ENCODE measurements around the gene G6PC1. TPM values are rescaled to one million over a fixed set of nuclear protein-coding genes. Genes with fewer than 3 reads are reported as not detected.
"Not testable (repeated sequence)": the region's sequence is repeated elsewhere in the genome, so short reads cannot be mapped to it uniquely, and the experiment has no call there.

Gene G6PC1
- total RNA-seq: not detected

- H3K36me3 Mint-ChIP-seq (ENCODE audit: low read depth): no peaks in the 10 kb centered on the region
- CTCF ChIA-PET: interaction anchor here (1.4 kb wide), 1 partner anchor 28 kb away, joined by 3 read pairs; no protein-coding TSS in a partner anchor
- H3K9me3 Mint-ChIP-seq: no peaks in the 10 kb centered on the region
- POLR2A ChIA-PET: no interaction called here
- DNase-seq: no peak
- no peaks in the 10 kb centered on the region for H3K4me1 Mint-ChIP-seq
- peaks cover 6% of the 10 kb centered on the region for H3K27me3 Mint-ChIP-seq
- H3K27ac Mint-ChIP-seq: no peak within 1 kb of the TSS
- no peak within 1 kb of the TSS for H3K4me3 Mint-ChIP-seq
These were observed at the start of gene G6PC1 for GRCh38 chr17:42900460-42901331. G6PC1 (plus strand) TSS chr17:42900799; CDS start chr17:42900877, 78 bp downstream.

GRCh38 chr17:42850954-42851353, 49.6 kb upstream of the G6PC1 start, which contains the start of gene AOC3:
AOC3 (plus strand) TSS chr17:42851199; CDS start chr17:42851344, 145 bp downstream.
- H3K36me3 Mint-ChIP-seq (ENCODE audit: low read depth): no peaks in the 10 kb centered on the region
- no peaks in the 10 kb centered on the region for H3K27me3 Mint-ChIP-seq
- DNase-seq: no peak
- no peak within 1 kb of the TSS for H3K27ac Mint-ChIP-seq
- POLR2A ChIA-PET: no interaction called here
- peaks cover 3% of the 10 kb centered on the region for H3K4me1 Mint-ChIP-seq
- no peak within 1 kb of the TSS for H3K4me3 Mint-ChIP-seq
- CTCF ChIA-PET: interaction anchor here (1.2 kb wide), 1 partner anchor 11 kb away, joined by 3 read pairs; no protein-coding TSS in a partner anchor
- H3K9me3 Mint-ChIP-seq: no peaks in the 10 kb centered on the region

- POLR2A ChIA-PET: not testable (repeated sequence)
These were observed 49.0 kb upstream of the G6PC1 start for GRCh38 chr17:42851371-42852240.

GRCh38 chr17:42852351-42852750, 48.2 kb upstream of the G6PC1 start:
- H3K4me1 Mint-ChIP-seq: no peaks in the 10 kb centered on the region
- H3K27ac Mint-ChIP-seq: no peak overlapping the region
- H3K36me3 Mint-ChIP-seq (ENCODE audit: low read depth): no peaks in the 10 kb centered on the region
- ChIA-PET CTCF (interaction anchor here (2.0 kb wide), 1 partner anchor 12 kb away, joined by 5 read pairs; no protein-coding TSS in a partner anchor), POLR2A (no interaction called here)
- H3K27me3 Mint-ChIP-seq: no peaks in the 10 kb centered on the region
- no peaks in the 10 kb centered on the region for H3K9me3 Mint-ChIP-seq
- no peak for DNase-seq
- H3K4me3 Mint-ChIP-seq: no peak overlapping the region

More at GRCh38 chr17:42851371-42852240, 49.0 kb upstream of the G6PC1 start:
- CTCF ChIA-PET: interaction anchor here (1.2 to 2.0 kb wide), 2 partner anchors 10 to 13 kb away, joined by 3 to 5 read pairs; no protein-coding TSS in a partner anchor
- not testable (repeated sequence) for DNase-seq; H3K27ac Mint-ChIP-seq; H3K9me3 Mint-ChIP-seq; H3K4me3 Mint-ChIP-seq; H3K36me3 Mint-ChIP-seq (ENCODE audit: low read depth); H3K4me1 Mint-ChIP-seq; H3K27me3 Mint-ChIP-seq

GRCh38 chr17:42853004-42853403, 47.6 kb upstream of the G6PC1 start:
- DNase-seq: no peak
- no peak overlapping the region for H3K4me3 Mint-ChIP-seq
- no peaks in the 10 kb centered on the region for H3K36me3 Mint-ChIP-seq (ENCODE audit: low read depth)
- no peak overlapping the region for H3K27ac Mint-ChIP-seq
- H3K9me3 Mint-ChIP-seq: no peaks in the 10 kb centered on the region
- CTCF ChIA-PET: interaction anchor here (2.0 kb wide), 1 partner anchor 12 kb away, joined by 5 read pairs; no protein-coding TSS in a partner anchor
- POLR2A ChIA-PET: no interaction called here
- no peaks in the 10 kb centered on the region for H3K27me3 Mint-ChIP-seq
- H3K4me1 Mint-ChIP-seq: no peaks in the 10 kb centered on the region

- Mint-ChIP-seq H3K27ac (no peak overlapping the region), H3K4me1 (no peaks in the 10 kb centered on the region), H3K27me3 (no peaks in the 10 kb centered on the region), H3K4me3 (no peak overlapping the region), H3K9me3 (no peaks in the 10 kb centered on the region), H3K36me3 (ENCODE audit: low read depth) (no peaks in the 10 kb centered on the region)
- DNase-seq: no peak
- ChIA-PET POLR2A (no interaction called here), CTCF (no interaction called here)
These were observed 47.0 kb upstream of the G6PC1 start for GRCh38 chr17:42853597-42853967.

GRCh38 chr17:42853968-42854790, 46.4 kb upstream of the G6PC1 start:
- H3K36me3 Mint-ChIP-seq (ENCODE audit: low read depth): no peaks in the 10 kb centered on the region
- no peaks in the 10 kb centered on the region for H3K9me3 Mint-ChIP-seq
- ChIA-PET CTCF (interaction anchor here (0.6 kb wide), 1 partner anchor 190 kb away, joined by 5 read pairs; no protein-coding TSS in a partner anchor), POLR2A (no interaction called here)
- no peaks in the 10 kb centered on the region for H3K27me3 Mint-ChIP-seq
- no peak overlapping the region for H3K27ac Mint-ChIP-seq
- no peak for DNase-seq
- no peak overlapping the region for H3K4me3 Mint-ChIP-seq
- no peaks in the 10 kb centered on the region for H3K4me1 Mint-ChIP-seq

- ChIA-PET POLR2A (no interaction called here), CTCF (interaction anchor here (0.9 kb wide), 1 partner anchor 8 kb away, joined by 3 read pairs; no protein-coding TSS in a partner anchor)
- Mint-ChIP-seq H3K4me1 (no peaks in the 10 kb centered on the region), H3K27ac (no peak overlapping the region), H3K27me3 (no peaks in the 10 kb centered on the region), H3K9me3 (no peaks in the 10 kb centered on the region), H3K36me3 (ENCODE audit: low read depth) (no peaks in the 10 kb centered on the region), H3K4me3 (no peak overlapping the region)
- no peak for DNase-seq
These were observed 45.5 kb upstream of the G6PC1 start for GRCh38 chr17:42855048-42855596.

GRCh38 chr17:42856093-42856492, 44.5 kb upstream of the G6PC1 start:
- H3K36me3 Mint-ChIP-seq (ENCODE audit: low read depth): not testable (repeated sequence)

GRCh38 chr17:42856516-42856915, 44.1 kb upstream of the G6PC1 start:
- H3K36me3 Mint-ChIP-seq (ENCODE audit: low read depth); CTCF ChIA-PET; H3K27ac Mint-ChIP-seq; H3K27me3 Mint-ChIP-seq; POLR2A ChIA-PET; H3K4me3 Mint-ChIP-seq; DNase-seq; H3K4me1 Mint-ChIP-seq; H3K9me3 Mint-ChIP-seq: not testable (repeated sequence)

More at GRCh38 chr17:42856093-42856492, 44.5 kb upstream of the G6PC1 start:
- H3K27ac Mint-ChIP-seq, POLR2A ChIA-PET, DNase-seq, H3K9me3 Mint-ChIP-seq, H3K4me1 Mint-ChIP-seq, H3K4me3 Mint-ChIP-seq, H3K27me3 Mint-ChIP-seq: not testable (repeated sequence)
- CTCF ChIA-PET: interaction anchor here (0.6 to 0.9 kb wide), 2 partner anchors 9 to 205 kb away, joined by 3 to 5 read pairs; no protein-coding TSS in a partner anchor

- no peaks in the 10 kb centered on the region for H3K9me3 Mint-ChIP-seq
- H3K27me3 Mint-ChIP-seq: no peaks in the 10 kb centered on the region
- CTCF ChIA-PET: interaction anchor here (1.0 kb wide), 1 partner anchor 31 kb away, joined by 3 read pairs; no protein-coding TSS in a partner anchor
- POLR2A ChIA-PET: no interaction called here
- DNase-seq: no peak
- no peaks in the 10 kb centered on the region for H3K36me3 Mint-ChIP-seq (ENCODE audit: low read depth)
- no peaks in the 10 kb centered on the region for H3K4me1 Mint-ChIP-seq
- H3K27ac Mint-ChIP-seq: no peak overlapping the region
- H3K4me3 Mint-ChIP-seq: no peak overlapping the region
These were observed 43.2 kb upstream of the G6PC1 start for GRCh38 chr17:42857389-42857788.

GRCh38 chr17:42865638-42866094, 34.9 kb upstream of the G6PC1 start:
- CTCF ChIA-PET: interaction anchor here (2.4 kb wide), 1 partner anchor 13 kb away, joined by 5 read pairs; no protein-coding TSS in a partner anchor
- POLR2A ChIA-PET: no interaction called here

More at GRCh38 chr17:42865638-42866094, 34.9 kb upstream of the G6PC1 start:
- no peaks in the 10 kb centered on the region for H3K36me3 Mint-ChIP-seq (ENCODE audit: low read depth)
- DNase-seq: no peak
- H3K27ac Mint-ChIP-seq: no peak overlapping the region
- no peaks in the 10 kb centered on the region for H3K4me1 Mint-ChIP-seq
- no peak overlapping the region for H3K4me3 Mint-ChIP-seq
- peaks cover 3% of the 10 kb centered on the region for H3K9me3 Mint-ChIP-seq
- peaks cover 7% of the 10 kb centered on the region for H3K27me3 Mint-ChIP-seq

All from activated CD4-positive, alpha-beta T cell treated with anti-CD3 and anti-CD28 coated beads, Interleukin-2, amount 10 ng/mL, durations not matched to agents 7 days and 5 days (primary cell).